ENCODE data around the gene ATP9B. TPM values are rescaled to one million over a fixed set of nuclear protein-coding genes. Genes with fewer than 3 reads are reported as not detected.
A peak's percentile ranks its signal among the peaks of the same experiment; 100 is the strongest.
"Not testable (repeated sequence)": the region's sequence is repeated elsewhere in the genome, so short reads cannot be mapped to it uniquely, and the experiment has no call there.

The ATP9B gene
- total RNA-seq, 2 experiments from 2014 or later, result 16.0 to 16.4 TPM

- Mint-ChIP-seq H3K9me3 (no peaks in the 10 kb centered on the region), H3K4me1 (no peaks in the 10 kb centered on the region), H3K4me3 (no peak overlapping the region), H3K27ac (no peak overlapping the region), H3K36me3 (peaks cover 16% of the 10 kb centered on the region), H3K27me3 (no peaks in the 10 kb centered on the region)
- no peak for DNase-seq
Measured at GRCh38 chr18:79361766-79362522, 292.8 kb downstream of the ATP9B start.

- Mint-ChIP-seq H3K4me1 (peaks cover 14% of the 10 kb centered on the region), H3K27ac (no peak overlapping the region), H3K36me3 (peaks cover 20% of the 10 kb centered on the region), H3K4me3 (no peak overlapping the region), H3K9me3 (no peaks in the 10 kb centered on the region), H3K27me3 (no peaks in the 10 kb centered on the region)
- no peak for DNase-seq
Measured at GRCh38 chr18:79365701-79366100, 296.5 kb downstream of the ATP9B start.

- peaks cover 21% of the 10 kb centered on the region for H3K36me3 Mint-ChIP-seq
- H3K27ac Mint-ChIP-seq, result no peak overlapping the region
- no peaks in the 10 kb centered on the region for H3K9me3 Mint-ChIP-seq
- H3K4me1 Mint-ChIP-seq, result peaks cover 19% of the 10 kb centered on the region
- H3K27me3 Mint-ChIP-seq, result no peaks in the 10 kb centered on the region
- H3K4me3 Mint-ChIP-seq, result no peak overlapping the region
- DNase-seq, result no peak
Measured at GRCh38 chr18:79366177-79367094, 297.2 kb downstream of the ATP9B start.

GRCh38 chr18:79367480-79367879 lies 298.3 kb downstream of the ATP9B start:
- peaks cover 17% of the 10 kb centered on the region for H3K36me3 Mint-ChIP-seq
- no peaks in the 10 kb centered on the region for H3K9me3 Mint-ChIP-seq
- H3K4me1 Mint-ChIP-seq, result peaks cover 24% of the 10 kb centered on the region
- H3K27me3 Mint-ChIP-seq, result no peaks in the 10 kb centered on the region
- DNase-seq, result no peak
- no peak overlapping the region for H3K4me3 Mint-ChIP-seq
- no peak overlapping the region for H3K27ac Mint-ChIP-seq

GRCh38 chr18:79367989-79368388 lies 298.8 kb downstream of the ATP9B start:
- Mint-ChIP-seq H3K4me3 (no peak overlapping the region), H3K27ac (no peak overlapping the region), H3K36me3 (peaks cover 16% of the 10 kb centered on the region), H3K27me3 (no peaks in the 10 kb centered on the region), H3K4me1 (peaks cover 24% of the 10 kb centered on the region), H3K9me3 (no peaks in the 10 kb centered on the region)
- DNase-seq, result no peak

- H3K4me3 Mint-ChIP-seq, result no peak overlapping the region
- no peak for DNase-seq
- peaks cover 24% of the 10 kb centered on the region for H3K4me1 Mint-ChIP-seq
- H3K36me3 Mint-ChIP-seq, result peaks cover 11% of the 10 kb centered on the region
- no peaks in the 10 kb centered on the region for H3K9me3 Mint-ChIP-seq
- H3K27me3 Mint-ChIP-seq, result no peaks in the 10 kb centered on the region
- H3K27ac Mint-ChIP-seq, result peak overlapping the region; percentile 42
Measured at GRCh38 chr18:79368681-79369080, 299.5 kb downstream of the ATP9B start.

GRCh38 chr18:79371561-79372121 lies 302.4 kb downstream of the ATP9B start:
- Mint-ChIP-seq H3K27ac (peak overlapping the region; percentile 81), H3K27me3 (no peaks in the 10 kb centered on the region), H3K36me3 (peaks cover 11% of the 10 kb centered on the region), H3K9me3 (no peaks in the 10 kb centered on the region), H3K4me1 (peaks cover 24% of the 10 kb centered on the region), H3K4me3 (no peak overlapping the region)
- DNase-seq, result peak; percentile 32

GRCh38 chr18:79372461-79372860 lies 303.3 kb downstream of the ATP9B start:
- H3K27ac Mint-ChIP-seq, result no peak overlapping the region
- no peaks in the 10 kb centered on the region for H3K27me3 Mint-ChIP-seq
- no peak for DNase-seq
- H3K4me1 Mint-ChIP-seq, result peaks cover 24% of the 10 kb centered on the region
- no peak overlapping the region for H3K4me3 Mint-ChIP-seq
- no peaks in the 10 kb centered on the region for H3K9me3 Mint-ChIP-seq
- H3K36me3 Mint-ChIP-seq, result peaks cover 11% of the 10 kb centered on the region

- Mint-ChIP-seq H3K9me3 (no peaks in the 10 kb centered on the region), H3K27ac (no peak overlapping the region), H3K4me3 (no peak overlapping the region), H3K36me3 (peaks cover 11% of the 10 kb centered on the region), H3K27me3 (no peaks in the 10 kb centered on the region), H3K4me1 (peaks cover 24% of the 10 kb centered on the region)
- no peak for DNase-seq
Measured at GRCh38 chr18:79372991-79373390, 303.8 kb downstream of the ATP9B start.

- Mint-ChIP-seq H3K36me3 (peaks cover 11% of the 10 kb centered on the region), H3K27me3 (no peaks in the 10 kb centered on the region), H3K4me1 (peaks cover 17% of the 10 kb centered on the region), H3K27ac (no peak overlapping the region), H3K9me3 (no peaks in the 10 kb centered on the region), H3K4me3 (no peak overlapping the region)
- DNase-seq, result no peak
Measured at GRCh38 chr18:79373736-79374135, 304.5 kb downstream of the ATP9B start.

GRCh38 chr18:79374408-79375171 lies 305.4 kb downstream of the ATP9B start:
- no peaks in the 10 kb centered on the region for H3K9me3 Mint-ChIP-seq
- H3K4me3 Mint-ChIP-seq, result no peak overlapping the region
- peaks cover 9% of the 10 kb centered on the region for H3K36me3 Mint-ChIP-seq
- H3K4me1 Mint-ChIP-seq, result peaks cover 20% of the 10 kb centered on the region
- no peaks in the 10 kb centered on the region for H3K27me3 Mint-ChIP-seq
- no peak for DNase-seq
- H3K27ac Mint-ChIP-seq, result peak overlapping the region; percentile 16

GRCh38 chr18:79375441-79376154 lies 306.4 kb downstream of the ATP9B start:
- Mint-ChIP-seq H3K4me1 (peaks cover 16% of the 10 kb centered on the region), H3K27me3 (no peaks in the 10 kb centered on the region), H3K36me3 (peaks cover 4% of the 10 kb centered on the region), H3K4me3 (no peak overlapping the region), H3K9me3 (no peaks in the 10 kb centered on the region), H3K27ac (no peak overlapping the region)
- no peak for DNase-seq

- H3K36me3 Mint-ChIP-seq, DNase-seq, H3K4me1 Mint-ChIP-seq, H3K27me3 Mint-ChIP-seq, H3K4me3 Mint-ChIP-seq, H3K9me3 Mint-ChIP-seq: not testable (repeated sequence)
- H3K27ac Mint-ChIP-seq, result peak overlapping the region; percentile 38
Measured at GRCh38 chr18:79376661-79377060, 307.5 kb downstream of the ATP9B start.

GRCh38 chr18:79377187-79377891 lies 308.1 kb downstream of the ATP9B start:
- Mint-ChIP-seq H3K36me3 (no peaks in the 10 kb centered on the region), H3K4me1 (peaks cover 5% of the 10 kb centered on the region), H3K27me3 (no peaks in the 10 kb centered on the region), H3K27ac (no peak overlapping the region), H3K4me3 (no peak overlapping the region), H3K9me3 (no peaks in the 10 kb centered on the region)
- DNase-seq, result no peak
